Endothelial cell of coronary artery (primary cell): ENCODE measurements around the gene MGME1. TPM values are rescaled to one million over a fixed set of nuclear protein-coding genes. Genes with fewer than 3 reads are reported as not detected.

Experiments used
- total RNA-seq: library from RNA; depleted of rRNA; stranded (reverse); fragments of >200 nt; gene quantifications from 2 replicates; pipeline ENCODE4 v1.2.3, GENCODE V29; 2014

MGME1 gene, protein sequence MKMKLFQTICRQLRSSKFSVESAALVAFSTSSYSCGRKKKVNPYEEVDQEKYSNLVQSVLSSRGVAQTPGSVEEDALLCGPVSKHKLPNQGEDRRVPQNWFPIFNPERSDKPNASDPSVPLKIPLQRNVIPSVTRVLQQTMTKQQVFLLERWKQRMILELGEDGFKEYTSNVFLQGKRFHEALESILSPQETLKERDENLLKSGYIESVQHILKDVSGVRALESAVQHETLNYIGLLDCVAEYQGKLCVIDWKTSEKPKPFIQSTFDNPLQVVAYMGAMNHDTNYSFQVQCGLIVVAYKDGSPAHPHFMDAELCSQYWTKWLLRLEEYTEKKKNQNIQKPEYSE
- total RNA-seq: 6.3 and 13.4 TPM in 2 replicates

DNA sequence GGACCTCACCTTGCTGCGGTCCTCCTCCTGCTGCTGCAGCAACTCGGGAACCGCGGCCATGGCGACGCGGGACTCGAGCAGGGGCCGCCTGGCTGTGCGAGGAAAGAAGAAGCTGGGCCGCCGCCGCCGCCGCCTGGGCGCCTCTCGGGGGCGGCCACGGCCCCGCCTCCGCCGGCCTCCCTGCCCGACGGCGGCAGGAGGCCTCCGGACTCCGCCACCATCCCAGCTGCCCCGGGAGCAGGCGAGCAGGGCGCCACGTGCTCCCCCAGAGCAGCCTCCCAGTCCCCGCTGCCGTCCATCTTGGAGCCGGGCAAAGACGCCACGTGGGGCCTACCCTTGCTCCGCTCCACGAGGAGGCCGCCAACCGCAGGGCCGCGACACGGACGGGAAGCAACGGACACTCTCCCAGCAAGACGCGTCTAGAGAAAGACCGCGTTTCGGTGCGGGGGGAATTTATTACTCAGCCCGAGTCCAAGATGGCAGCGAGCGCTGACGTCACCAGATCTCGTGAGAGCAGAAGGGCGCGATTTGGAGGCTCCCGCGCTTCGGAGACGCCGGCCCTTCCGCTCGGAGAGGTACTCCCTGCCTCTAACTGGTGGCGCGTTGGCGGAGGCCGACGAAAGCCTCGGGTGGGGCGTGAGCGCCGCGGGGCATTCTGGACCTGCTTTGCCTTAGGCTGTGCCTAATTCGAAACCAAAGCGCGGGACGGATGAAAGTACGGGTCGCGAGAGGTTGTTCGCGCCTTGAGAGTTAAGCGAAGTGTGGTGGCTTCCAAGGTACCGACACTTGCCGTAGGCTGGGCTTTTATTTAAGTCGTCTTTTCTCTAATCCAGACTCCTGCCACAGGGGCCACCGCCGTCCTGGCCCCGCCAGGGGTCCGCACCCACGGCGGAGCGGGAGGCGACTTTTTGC lies at the start of gene MGME1, which contains the start of gene SNX5:
TSS of gene MGME1 (plus strand) at position 653 of the 912 bp plus-strand sequence. CDS start 842 bp downstream, outside the sequence.
TSS of gene SNX5 (minus strand) at position 429 of the 912 bp plus-strand sequence. CDS start at position 60, 369 bp downstream.

Other genes with a start within 250 kb of the MGME1 start
- gene SNX5, start 224 bp upstream of the MGME1 start, total RNA-seq: 81.9 and 88.6 TPM in 2 replicates
- gene OVOL2, start 88.9 kb downstream of the MGME1 start, total RNA-seq: not detected in 2 replicates
- gene KAT14, start 168.8 kb downstream of the MGME1 start, total RNA-seq: 10.4 and 10.6 TPM in 2 replicates
- gene PET117, start 168.8 kb downstream of the MGME1 start, total RNA-seq: 8.7 and 9.7 TPM in 2 replicates